Measurements from ENCODE around the gene PCYT1A. TPM values are rescaled to one million over a fixed set of nuclear protein-coding genes. Genes with fewer than 3 reads are reported as not detected.

Gene PCYT1A
- total RNA-seq, 1 experiment from 2014 or later, result 28.5 TPM

- TF ChIP-seq ATF6 (CRISPR knock-in tag; IDR thresholded peaks at IDR 0.05) (no peak), ZNF317 (CRISPR knock-in tag; IDR thresholded peaks at IDR 0.05; ENCODE audit: borderline replicate concordance, low read depth) (no peak), IRF2 (CRISPR knock-in tag; IDR thresholded peaks at IDR 0.05; ENCODE audit: borderline replicate concordance, low read depth) (no peak), ZNF138 (CRISPR knock-in tag; conservative IDR thresholded peaks at IDR 0.05) (no peak), ETV6 (CRISPR knock-in tag; IDR thresholded peaks at IDR 0.05) (no peak), ZNF232 (CRISPR knock-in tag; IDR thresholded peaks at IDR 0.05) (no peak)
Measured at GRCh38 chr3:196225763-196226364, 61.7 kb downstream of the PCYT1A start (continued).

DNA sequence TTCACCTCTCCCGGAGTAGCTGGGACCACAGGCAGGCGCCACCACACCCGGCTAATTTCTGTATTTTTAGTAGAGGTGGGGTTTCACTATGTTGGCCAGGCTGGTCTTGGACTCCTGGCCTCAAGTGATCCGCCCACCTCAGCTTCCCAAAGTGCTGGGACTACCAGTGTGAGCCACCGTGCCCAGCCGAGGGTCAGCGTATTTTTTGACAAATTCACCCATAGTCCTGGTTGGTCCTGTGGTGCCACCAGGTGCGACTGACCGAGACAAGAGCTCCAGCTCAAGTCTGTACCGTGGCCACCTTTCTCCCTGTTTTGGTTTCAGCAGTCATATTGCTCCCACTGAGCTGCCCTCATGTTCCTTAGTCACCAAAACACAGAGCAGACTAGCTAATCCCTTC is 62.4 kb downstream of the PCYT1A start:
- DNase-seq (ENCODE audit: low spot score) (no peak), ATAC-seq (no peak)
- peaks cover 19% of the 10 kb centered on the region for H3K4me1 Mint-ChIP-seq
- H3K4me3 Mint-ChIP-seq, result no peak overlapping the region
- ChIA-PET POLR2A (no interaction called here), CTCF (no interaction called here)
- no peaks in the 10 kb centered on the region for H3K27me3 Mint-ChIP-seq (ENCODE audit: low read depth)
- no peaks in the 10 kb centered on the region for H3K9me3 Mint-ChIP-seq
- TF ChIP-seq ETV6 (CRISPR knock-in tag; IDR thresholded peaks at IDR 0.05) (no peak), ATF3 (CRISPR knock-in tag; conservative IDR thresholded peaks at IDR 0.05) (no peak), EMX1 (CRISPR knock-in tag; IDR thresholded peaks at IDR 0.05) (no peak)
- peak overlapping the region; percentile 5; the same call in 1 of the 2 replicates for H3K27ac Mint-ChIP-seq
- H3K36me3 Mint-ChIP-seq, result no peaks in the 10 kb centered on the region

GRCh38 chr3:196222876-196223595 is 64.5 kb downstream of the PCYT1A start:
- Mint-ChIP-seq H3K27ac (peak overlapping the region; percentile 14; the same call in 1 of the 2 replicates), H3K4me1 (peaks cover 32% of the 10 kb centered on the region), H3K36me3 (no peaks in the 10 kb centered on the region), H3K9me3 (no peaks in the 10 kb centered on the region), H3K27me3 (ENCODE audit: low read depth) (no peaks in the 10 kb centered on the region), H3K4me3 (no peak overlapping the region)
- ATAC-seq, result no peak
- CTCF ChIA-PET, result no interaction called here
- no peak for DNase-seq (ENCODE audit: low spot score)
- TF ChIP-seq, protein P1, sequence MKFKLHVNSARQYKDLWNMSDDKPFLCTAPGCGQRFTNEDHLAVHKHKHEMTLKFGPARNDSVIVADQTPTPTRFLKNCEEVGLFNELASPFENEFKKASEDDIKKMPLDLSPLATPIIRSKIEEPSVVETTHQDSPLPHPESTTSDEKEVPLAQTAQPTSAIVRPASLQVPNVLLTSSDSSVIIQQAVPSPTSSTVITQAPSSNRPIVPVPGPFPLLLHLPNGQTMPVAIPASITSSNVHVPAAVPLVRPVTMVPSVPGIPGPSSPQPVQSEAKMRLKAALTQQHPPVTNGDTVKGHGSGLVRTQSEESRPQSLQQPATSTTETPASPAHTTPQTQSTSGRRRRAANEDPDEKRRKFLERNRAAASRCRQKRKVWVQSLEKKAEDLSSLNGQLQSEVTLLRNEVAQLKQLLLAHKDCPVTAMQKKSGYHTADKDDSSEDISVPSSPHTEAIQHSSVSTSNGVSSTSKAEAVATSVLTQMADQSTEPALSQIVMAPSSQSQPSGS (CRISPR knock-in tag; IDR thresholded peaks at IDR 0.05; ENCODE audit: borderline replicate concordance, low read depth), result no peak
- TF ChIP-seq SOX15 (CRISPR knock-in tag; IDR thresholded peaks at IDR 0.05), result no peak
- no peak for TF ChIP-seq NFATC4 (CRISPR knock-in tag; IDR thresholded peaks at IDR 0.05)
- no peak for TF ChIP-seq ETV6 (CRISPR knock-in tag; IDR thresholded peaks at IDR 0.05)
- TF ChIP-seq JUN (CRISPR knock-in tag; IDR thresholded peaks at IDR 0.05), result no peak
- TF ChIP-seq, protein P2, sequence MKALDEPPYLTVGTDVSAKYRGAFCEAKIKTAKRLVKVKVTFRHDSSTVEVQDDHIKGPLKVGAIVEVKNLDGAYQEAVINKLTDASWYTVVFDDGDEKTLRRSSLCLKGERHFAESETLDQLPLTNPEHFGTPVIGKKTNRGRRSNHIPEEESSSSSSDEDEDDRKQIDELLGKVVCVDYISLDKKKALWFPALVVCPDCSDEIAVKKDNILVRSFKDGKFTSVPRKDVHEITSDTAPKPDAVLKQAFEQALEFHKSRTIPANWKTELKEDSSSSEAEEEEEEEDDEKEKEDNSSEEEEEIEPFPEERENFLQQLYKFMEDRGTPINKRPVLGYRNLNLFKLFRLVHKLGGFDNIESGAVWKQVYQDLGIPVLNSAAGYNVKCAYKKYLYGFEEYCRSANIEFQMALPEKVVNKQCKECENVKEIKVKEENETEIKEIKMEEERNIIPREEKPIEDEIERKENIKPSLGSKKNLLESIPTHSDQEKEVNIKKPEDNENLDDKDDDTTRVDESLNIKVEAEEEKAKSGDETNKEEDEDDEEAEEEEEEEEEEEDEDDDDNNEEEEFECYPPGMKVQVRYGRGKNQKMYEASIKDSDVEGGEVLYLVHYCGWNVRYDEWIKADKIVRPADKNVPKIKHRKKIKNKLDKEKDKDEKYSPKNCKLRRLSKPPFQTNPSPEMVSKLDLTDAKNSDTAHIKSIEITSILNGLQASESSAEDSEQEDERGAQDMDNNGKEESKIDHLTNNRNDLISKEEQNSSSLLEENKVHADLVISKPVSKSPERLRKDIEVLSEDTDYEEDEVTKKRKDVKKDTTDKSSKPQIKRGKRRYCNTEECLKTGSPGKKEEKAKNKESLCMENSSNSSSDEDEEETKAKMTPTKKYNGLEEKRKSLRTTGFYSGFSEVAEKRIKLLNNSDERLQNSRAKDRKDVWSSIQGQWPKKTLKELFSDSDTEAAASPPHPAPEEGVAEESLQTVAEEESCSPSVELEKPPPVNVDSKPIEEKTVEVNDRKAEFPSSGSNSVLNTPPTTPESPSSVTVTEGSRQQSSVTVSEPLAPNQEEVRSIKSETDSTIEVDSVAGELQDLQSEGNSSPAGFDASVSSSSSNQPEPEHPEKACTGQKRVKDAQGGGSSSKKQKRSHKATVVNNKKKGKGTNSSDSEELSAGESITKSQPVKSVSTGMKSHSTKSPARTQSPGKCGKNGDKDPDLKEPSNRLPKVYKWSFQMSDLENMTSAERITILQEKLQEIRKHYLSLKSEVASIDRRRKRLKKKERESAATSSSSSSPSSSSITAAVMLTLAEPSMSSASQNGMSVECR (CRISPR knock-in tag; IDR thresholded peaks at IDR 0.05; ENCODE audit: borderline replicate concordance), result no peak
- TF ChIP-seq ATF1 (CRISPR knock-in tag; IDR thresholded peaks at IDR 0.05), result no peak
- TF ChIP-seq, protein P3, sequence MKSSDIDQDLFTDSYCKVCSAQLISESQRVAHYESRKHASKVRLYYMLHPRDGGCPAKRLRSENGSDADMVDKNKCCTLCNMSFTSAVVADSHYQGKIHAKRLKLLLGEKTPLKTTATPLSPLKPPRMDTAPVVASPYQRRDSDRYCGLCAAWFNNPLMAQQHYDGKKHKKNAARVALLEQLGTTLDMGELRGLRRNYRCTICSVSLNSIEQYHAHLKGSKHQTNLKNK (CRISPR knock-in tag; IDR thresholded peaks at IDR 0.05), result no peak
- no peak for TF ChIP-seq ZNF512 (CRISPR knock-in tag; IDR thresholded peaks at IDR 0.05; ENCODE audit: borderline replicate concordance)
- TF ChIP-seq, protein P4, sequence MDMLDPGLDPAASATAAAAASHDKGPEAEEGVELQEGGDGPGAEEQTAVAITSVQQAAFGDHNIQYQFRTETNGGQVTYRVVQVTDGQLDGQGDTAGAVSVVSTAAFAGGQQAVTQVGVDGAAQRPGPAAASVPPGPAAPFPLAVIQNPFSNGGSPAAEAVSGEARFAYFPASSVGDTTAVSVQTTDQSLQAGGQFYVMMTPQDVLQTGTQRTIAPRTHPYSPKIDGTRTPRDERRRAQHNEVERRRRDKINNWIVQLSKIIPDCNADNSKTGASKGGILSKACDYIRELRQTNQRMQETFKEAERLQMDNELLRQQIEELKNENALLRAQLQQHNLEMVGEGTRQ (CRISPR knock-in tag; IDR thresholded peaks at IDR 0.05), result no peak
- no peak for TF ChIP-seq ATF3 (CRISPR knock-in tag; conservative IDR thresholded peaks at IDR 0.05)
- POLR2A ChIA-PET, result no interaction called here
